Esophagus squamous epithelium (tissue), 5 donors: Measurements from ENCODE around the gene PRKCA. TPM values are rescaled to one million over a fixed set of nuclear protein-coding genes. Genes with fewer than 3 reads are reported as not detected.

ENCODE experiments used
- DNase-seq: peaks from one replicate; lab custom pipeline; 2025; lab: John Stamatoyannopoulos, UW
- H3K27ac ChIP-seq, 4 donors: fragments of 200-600 bp; sonication (generic); one replicate each; pipeline ENCODE4 v1.5.1; 2016 to 2019; ENCODE audit warnings: mild to moderate bottlenecking in 1 of 4
- H3K27me3 ChIP-seq, 4 donors: fragments of 200-600 bp; sonication (generic); 1 replicate in 3 of 4; 2 replicates in 1 of 4; pipeline versions ENCODE4 v1.5.1 to v1.6.0; 2017 to 2021; ENCODE audit warnings: antibody characterized with exemption in 1 of 4
- H3K36me3 ChIP-seq, 3 donors: fragments of 200-600 bp; sonication (generic); one replicate each; pipeline ENCODE4 v1.5.1; 2016 to 2019
- H3K4me1 ChIP-seq, 3 donors: fragments of 200-600 bp; sonication (generic); one replicate each; pipeline ENCODE4 v1.5.1; 2017 to 2019
- H3K4me3 ChIP-seq, 4 donors: fragments of 200-600 bp; sonication (generic); 1 replicate in 3 of 4; 2 replicates in 1 of 4; pipeline ENCODE4 v1.5.1; 2016 to 2019; ENCODE audit warnings: mild to moderate bottlenecking in 2 of 4, moderate library complexity in 1 of 4
- H3K9me3 ChIP-seq, 3 donors: fragments of 200-600 bp; sonication (generic); one replicate each; pipeline ENCODE4 v1.5.1; 2016 to 2019
- POLR2A ChIP-seq, 4 donors: fragments of 450-650 bp; IDR thresholded peaks; one replicate each; pipeline ENCODE4 v1.6.1; 2017; ENCODE audit warnings: antibody characterized with exemption in 4 of 4, mild to moderate bottlenecking in 4 of 4, moderate library complexity in 3 of 4
- WGBS, 2 donors: methylation state at CpG; one replicate each; pipeline ENCODE4 v1.1.5; 2018; 5-methylcytosine and 5-hydroxymethylcytosine counted together
- intact Hi-C: fragments of 100-400 bp; cut with DNase I; formaldehyde crosslinking; loops from one replicate; pipeline ENCODE4 v1.15.0; 2022
- total RNA-seq, 4 donors: library from RNA; depleted of rRNA; stranded (reverse); fragments of >200 nt; gene quantifications; one replicate each; pipeline ENCODE4 v1.1.0, GENCODE V29; 2016
- TF ChIP-seq, protein P1 (sequence below), 6 experiments: fragments of 450-650 bp in 4 of 6; fragments of 200-600 bp in 2 of 6; sonication (generic) in 2 of 6; IDR thresholded peaks; one replicate each; pipeline ENCODE4 v1.5.1; 2016 to 2019; ENCODE audit warnings: antibody characterized with exemption in 6 of 6, mild to moderate bottlenecking in 4 of 6, moderate library complexity in 4 of 6
- donor health status: DM: yes; HTN: yes; CAD: no.

The PRKCA gene
- total RNA-seq, 4 donors from 2014 or later = 2.4 to 9.2 (median 4.2) TPM

- DNase-seq = no peak
- H3K27me3 ChIP-seq = no peaks in the 10 kb centered on the region
- WGBS, 2 donors = 87 to 90% methylated on average over 7 to 8 of the region's 10 CpGs
- H3K36me3 ChIP-seq = no peaks in the 10 kb centered on the region
- H3K9me3 ChIP-seq = no peaks in the 10 kb centered on the region
- H3K27ac ChIP-seq = no peak overlapping the region
- intact Hi-C loops = no loop called here
- no peak overlapping the region for H3K4me3 ChIP-seq
- TF ChIP-seq POLR2A (IDR thresholded peaks at IDR 0.05) = no peak
- TF ChIP-seq, protein P1, sequence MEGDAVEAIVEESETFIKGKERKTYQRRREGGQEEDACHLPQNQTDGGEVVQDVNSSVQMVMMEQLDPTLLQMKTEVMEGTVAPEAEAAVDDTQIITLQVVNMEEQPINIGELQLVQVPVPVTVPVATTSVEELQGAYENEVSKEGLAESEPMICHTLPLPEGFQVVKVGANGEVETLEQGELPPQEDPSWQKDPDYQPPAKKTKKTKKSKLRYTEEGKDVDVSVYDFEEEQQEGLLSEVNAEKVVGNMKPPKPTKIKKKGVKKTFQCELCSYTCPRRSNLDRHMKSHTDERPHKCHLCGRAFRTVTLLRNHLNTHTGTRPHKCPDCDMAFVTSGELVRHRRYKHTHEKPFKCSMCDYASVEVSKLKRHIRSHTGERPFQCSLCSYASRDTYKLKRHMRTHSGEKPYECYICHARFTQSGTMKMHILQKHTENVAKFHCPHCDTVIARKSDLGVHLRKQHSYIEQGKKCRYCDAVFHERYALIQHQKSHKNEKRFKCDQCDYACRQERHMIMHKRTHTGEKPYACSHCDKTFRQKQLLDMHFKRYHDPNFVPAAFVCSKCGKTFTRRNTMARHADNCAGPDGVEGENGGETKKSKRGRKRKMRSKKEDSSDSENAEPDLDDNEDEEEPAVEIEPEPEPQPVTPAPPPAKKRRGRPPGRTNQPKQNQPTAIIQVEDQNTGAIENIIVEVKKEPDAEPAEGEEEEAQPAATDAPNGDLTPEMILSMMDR (IDR thresholded peaks at IDR 0.05) = no peak
- peaks cover 10 to 46% (median 14%) of the 10 kb centered on the region in 3 donors for H3K4me1 ChIP-seq
Measured at GRCh38 chr17:66725956-66726355, 423.5 kb downstream of the PRKCA start.

GRCh38 chr17:66726371-66726770 is 424.0 kb downstream of the PRKCA start:
- Histone ChIP-seq H3K9me3 (no peaks in the 10 kb centered on the region), H3K36me3 (no peaks in the 10 kb centered on the region), H3K4me1 (peaks cover 10 to 46% (median 14%) of the 10 kb centered on the region in 3 donors), H3K4me3 (no peak overlapping the region), H3K27me3 (no peaks in the 10 kb centered on the region), H3K27ac (no peak overlapping the region)
- TF ChIP-seq POLR2A (IDR thresholded peaks at IDR 0.05) = no peak
- TF ChIP-seq, protein P1 (IDR thresholded peaks at IDR 0.05) = no peak
- 92 to 93% methylated on average over 12 of the region's 12 CpGs for WGBS, 2 donors
- intact Hi-C loops = no loop called here
- no peak for DNase-seq

DNA sequence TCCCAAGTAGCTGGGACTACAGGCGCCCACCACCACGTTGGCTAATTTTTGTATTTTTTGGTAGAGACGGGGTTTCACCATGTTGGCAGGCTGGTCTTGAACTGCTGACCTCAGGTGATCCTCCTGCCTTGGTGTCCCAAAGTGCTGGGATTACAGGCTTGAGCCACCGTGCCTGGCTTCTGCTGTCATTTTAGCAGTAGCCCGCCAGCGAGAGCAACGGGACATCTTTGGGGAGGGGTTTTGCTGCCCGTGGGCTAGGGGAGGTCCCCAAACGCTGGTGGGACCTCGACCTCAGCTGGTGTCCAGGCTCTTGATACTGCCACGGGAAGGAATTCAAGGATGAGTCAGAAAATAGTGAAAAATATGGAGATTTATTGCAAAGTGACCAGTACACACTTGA is 424.4 kb downstream of the PRKCA start:
- DNase-seq = no peak
- no peak overlapping the region for H3K4me3 ChIP-seq
- H3K36me3 ChIP-seq = no peaks in the 10 kb centered on the region
- no peak overlapping the region for H3K27ac ChIP-seq
- no peaks in the 10 kb centered on the region for H3K9me3 ChIP-seq
- no peaks in the 10 kb centered on the region for H3K27me3 ChIP-seq
- intact Hi-C loops = no loop called here
- 81 to 85% methylated on average over 6 to 11 of the region's 11 CpGs for WGBS, 2 donors
- TF ChIP-seq, protein P1 (IDR thresholded peaks at IDR 0.05) = no peak
- TF ChIP-seq POLR2A (IDR thresholded peaks at IDR 0.05) = no peak
- H3K4me1 ChIP-seq = peaks cover 10 to 46% (median 14%) of the 10 kb centered on the region in 3 donors

DNA sequence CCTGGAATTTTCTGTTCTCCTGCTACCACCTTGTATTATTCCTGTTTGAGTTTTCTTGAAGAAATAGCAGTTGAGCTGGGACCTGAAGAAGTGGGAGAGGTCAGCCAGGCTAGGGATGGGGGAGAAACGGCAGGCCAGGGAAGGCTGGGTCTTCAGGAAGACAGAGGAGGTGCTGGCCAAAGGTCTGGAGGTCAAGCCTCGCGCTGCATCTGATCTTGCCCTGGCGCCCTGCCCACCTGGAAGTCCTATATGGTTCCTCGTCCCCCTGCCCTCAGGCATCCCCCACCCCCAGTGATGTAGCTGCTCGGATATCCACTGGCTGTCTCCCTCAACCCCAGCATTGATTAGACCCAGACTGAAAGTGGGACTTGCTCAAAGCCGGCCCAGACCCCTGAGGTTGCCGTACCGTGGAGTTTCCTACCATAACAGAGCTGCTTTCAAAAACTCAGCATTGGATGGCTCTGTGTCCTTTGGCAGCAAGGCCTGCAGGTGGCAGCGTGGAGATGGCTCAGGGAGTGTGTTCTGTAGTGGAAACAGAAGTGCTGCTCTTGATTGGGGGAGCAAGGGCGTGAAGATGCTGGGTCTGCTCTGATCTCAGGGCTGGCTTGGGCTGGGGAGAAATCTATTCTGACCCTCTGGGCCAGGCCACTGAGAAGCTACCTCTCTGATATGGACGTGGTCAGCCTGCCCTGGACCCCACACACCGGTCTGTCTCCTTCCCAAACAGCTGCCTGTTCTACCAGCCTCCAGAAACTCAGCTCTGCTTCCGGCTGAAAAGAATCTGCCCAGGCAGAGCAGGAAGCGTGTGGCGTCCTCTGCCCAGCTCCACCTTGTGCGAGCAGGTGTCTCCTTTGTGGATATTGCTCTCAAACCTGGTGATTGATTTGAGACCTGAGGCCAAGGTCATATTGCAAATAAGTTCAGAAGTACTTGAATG is 425.5 kb downstream of the PRKCA start:
- Histone ChIP-seq H3K27ac (no peak overlapping the region), H3K36me3 (no peaks in the 10 kb centered on the region), H3K9me3 (no peaks in the 10 kb centered on the region), H3K27me3 (no peaks in the 10 kb centered on the region), H3K4me3 (no peak overlapping the region), H3K4me1 (peaks cover 10 to 46% (median 14%) of the 10 kb centered on the region in 3 donors)
- TF ChIP-seq, protein P1 (IDR thresholded peaks at IDR 0.05) = peak in 5 of 6 experiments; percentile 37 to 69 (median 48)
- TF ChIP-seq POLR2A (IDR thresholded peaks at IDR 0.05) = no peak
- DNase-seq = no peak
- WGBS, 2 donors = 31 to 59% methylated on average over 9 to 12 of the region's 17 CpGs
- intact Hi-C loops = no loop called here

DNA sequence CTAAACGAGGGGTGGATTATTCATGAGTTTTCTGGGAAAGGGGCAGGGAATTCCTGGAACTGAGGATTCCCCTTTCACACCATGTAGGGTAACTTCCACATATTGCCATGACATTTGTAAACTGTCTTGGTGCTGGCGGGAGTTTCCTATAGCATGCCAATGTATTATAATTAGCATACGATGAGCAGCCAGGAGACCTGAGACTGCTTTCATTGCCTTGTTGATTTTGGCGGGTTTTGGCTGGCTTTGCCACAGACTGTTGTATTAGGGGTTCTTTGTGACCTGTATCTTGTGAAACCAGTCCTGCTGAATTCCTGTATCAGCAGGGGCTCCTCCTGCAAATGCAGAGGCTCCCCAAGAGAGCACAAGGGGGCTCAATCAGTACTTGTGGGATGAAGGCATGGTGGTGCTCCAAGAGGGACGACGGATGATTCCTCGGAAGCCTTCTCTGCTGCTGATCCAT is 428.1 kb downstream of the PRKCA start:
- no peaks in the 10 kb centered on the region for H3K9me3 ChIP-seq
- no peaks in the 10 kb centered on the region for H3K36me3 ChIP-seq
- TF ChIP-seq, protein P1 (IDR thresholded peaks at IDR 0.05) = no peak
- TF ChIP-seq POLR2A (IDR thresholded peaks at IDR 0.05) = no peak
- no peaks in the 10 kb centered on the region for H3K27me3 ChIP-seq
- WGBS, 2 donors = 39 to 42% methylated on average over 4 to 7 of the region's 7 CpGs
- no peak overlapping the region for H3K27ac ChIP-seq
- intact Hi-C loops = no loop called here
- no peak for DNase-seq
- H3K4me1 ChIP-seq = peaks cover 2 to 26% (median 3%) of the 10 kb centered on the region in 3 donors
- no peak overlapping the region for H3K4me3 ChIP-seq
